HG02759 (cell line): ENCODE data around the gene CDKAL1.
"Not testable (repeated sequence)": the region's sequence is repeated elsewhere in the genome, so short reads cannot be mapped to it uniquely, and the experiment has no call there.

Experiments used
- ATAC-seq: cut with Tn5 transposase; IDR thresholded peaks from one replicate; pipeline ENCODE4 v1.9.1; 2021; ENCODE audit warnings: mild to moderate bottlenecking, moderate library complexity; ENCODE audit not compliant: unreplicated experiment

Gene CDKAL1

GRCh38 chr6:21085643-21086042 lies 551.4 kb downstream of the CDKAL1 start:
- ATAC-seq = no peak

- no peak for ATAC-seq
These were observed 552.9 kb downstream of the CDKAL1 start for GRCh38 chr6:21087188-21087587.

- no peak for ATAC-seq
These were observed 557.2 kb downstream of the CDKAL1 start for GRCh38 chr6:21091411-21091810.

GRCh38 chr6:21092231-21092772 lies 558.0 kb downstream of the CDKAL1 start:
- not testable (repeated sequence) for ATAC-seq

- no peak for ATAC-seq
These were observed 561.2 kb downstream of the CDKAL1 start for GRCh38 chr6:21095462-21095861.

- ATAC-seq = no peak
These were observed 563.9 kb downstream of the CDKAL1 start for GRCh38 chr6:21098134-21098533.

DNA sequence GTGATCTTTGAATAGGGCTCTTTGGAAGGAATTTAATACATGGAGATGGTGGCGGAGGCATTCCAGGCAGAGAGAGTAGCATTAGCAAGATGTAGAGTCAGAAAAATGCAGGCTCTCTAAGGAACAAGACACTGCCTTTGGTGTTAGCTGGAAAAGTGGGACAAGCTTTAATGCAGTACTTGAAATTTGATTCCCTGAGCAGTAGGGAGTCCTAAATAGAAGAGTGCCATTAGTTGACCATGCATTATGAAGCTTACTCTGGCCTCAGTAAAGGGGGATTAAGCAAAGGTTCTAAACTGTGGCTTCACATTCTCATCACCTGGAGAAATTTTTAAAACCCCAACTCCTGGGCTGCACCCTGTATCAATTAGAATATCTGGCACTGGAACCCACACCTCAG lies 564.5 kb downstream of the CDKAL1 start:
- no peak for ATAC-seq

DNA sequence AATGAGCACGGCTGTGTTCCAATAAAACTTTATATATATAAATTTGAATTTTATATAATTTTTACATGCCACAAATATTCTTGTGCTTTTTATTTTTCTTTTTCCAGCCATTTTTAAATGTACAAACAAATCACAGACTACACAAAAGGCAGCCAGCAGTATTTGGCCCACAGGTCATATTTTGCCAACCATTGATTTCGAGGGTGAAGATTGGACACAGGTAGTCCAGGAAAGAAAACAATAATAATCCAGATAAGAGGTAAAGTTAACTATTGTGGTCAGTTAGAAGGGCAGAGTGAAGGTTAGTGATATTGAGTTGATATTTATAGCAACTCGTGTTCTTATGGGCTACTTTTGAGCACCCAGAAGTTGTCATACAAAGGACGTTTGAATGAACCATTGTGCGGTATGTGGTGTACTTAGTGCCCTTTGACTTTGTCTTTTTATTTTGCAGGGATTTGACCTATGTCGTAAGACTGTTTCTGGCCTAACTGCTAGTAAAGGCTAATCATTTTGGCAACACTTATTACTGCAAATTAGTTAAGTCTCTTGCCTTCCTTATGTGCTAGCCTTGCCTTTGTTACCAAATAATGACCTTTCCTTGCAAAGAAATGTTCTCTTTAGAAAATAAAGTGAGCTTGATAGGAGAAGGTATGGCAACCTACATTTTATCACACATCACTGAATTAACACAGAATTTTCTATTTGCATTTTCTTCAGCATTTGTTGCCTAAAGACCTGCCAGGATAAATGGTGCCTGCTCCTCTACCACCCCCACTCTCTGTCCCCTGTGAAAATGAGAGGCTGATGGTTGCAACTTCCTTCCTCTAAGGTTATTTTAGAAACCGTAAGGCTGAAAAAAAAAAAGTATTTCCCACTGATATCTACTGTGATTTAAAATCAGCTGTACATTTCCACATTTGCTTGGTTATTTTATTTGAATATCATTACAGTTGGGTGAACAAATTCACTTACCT lies 565.4 kb downstream of the CDKAL1 start:
- ATAC-seq = no peak

DNA sequence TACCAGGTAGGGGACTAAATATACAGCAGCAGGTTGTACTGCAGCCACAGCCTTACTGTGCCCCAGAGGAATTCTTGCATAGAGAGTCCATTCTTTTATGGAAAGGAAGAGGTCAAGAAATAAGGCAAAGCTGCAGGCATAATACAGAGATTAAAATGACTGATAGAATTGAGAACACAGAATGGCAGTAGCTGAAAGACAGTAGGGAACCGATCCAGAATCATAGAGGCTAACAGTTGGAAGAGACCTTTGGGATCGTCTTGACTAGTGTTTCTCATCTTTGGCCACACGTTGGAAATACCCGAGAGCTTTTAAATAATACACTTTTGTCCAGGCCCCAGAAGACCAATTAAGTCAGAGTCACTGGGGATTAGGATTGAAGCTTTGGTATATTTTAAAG lies 566.7 kb downstream of the CDKAL1 start:
- ATAC-seq = no peak

DNA sequence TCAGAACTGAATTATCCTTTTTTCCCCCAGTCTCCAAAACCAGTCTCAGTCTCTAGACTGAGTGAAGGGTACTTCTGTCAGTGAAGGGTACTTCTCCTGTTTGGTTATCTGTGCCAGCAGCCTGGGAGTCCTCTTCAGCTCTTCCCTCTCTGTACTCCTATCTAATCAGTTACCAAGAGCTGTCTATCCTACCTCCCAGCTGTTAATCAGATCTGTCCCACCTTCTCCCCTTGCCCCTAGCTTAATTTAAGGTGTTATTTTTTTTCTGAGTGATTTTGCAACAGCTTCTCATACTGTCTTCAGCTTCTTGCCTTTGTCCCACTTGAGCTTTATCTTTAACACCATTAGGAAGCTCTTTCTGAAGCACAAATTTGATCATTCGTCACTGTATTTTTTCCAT lies 567.4 kb downstream of the CDKAL1 start:
- ATAC-seq = no peak

DNA sequence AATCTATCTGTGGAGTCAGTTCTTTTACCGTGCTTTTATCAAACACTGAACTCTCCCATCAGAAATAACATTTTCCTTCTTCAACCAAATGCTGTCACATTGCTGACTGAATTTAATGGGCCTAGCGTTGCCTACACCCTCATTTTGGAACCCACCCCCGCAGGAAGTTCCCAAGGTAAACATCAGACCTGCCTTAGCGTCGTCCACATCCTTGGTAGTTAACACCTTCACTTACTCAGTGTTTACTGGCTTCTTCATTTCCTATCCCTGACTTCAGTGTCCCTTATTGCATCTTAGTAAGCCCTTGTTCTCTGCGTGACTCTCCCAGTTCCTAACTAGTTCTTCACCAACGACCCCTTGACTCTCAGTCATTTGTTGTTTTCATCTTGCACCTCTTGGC lies 567.9 kb downstream of the CDKAL1 start:
- no peak for ATAC-seq

DNA sequence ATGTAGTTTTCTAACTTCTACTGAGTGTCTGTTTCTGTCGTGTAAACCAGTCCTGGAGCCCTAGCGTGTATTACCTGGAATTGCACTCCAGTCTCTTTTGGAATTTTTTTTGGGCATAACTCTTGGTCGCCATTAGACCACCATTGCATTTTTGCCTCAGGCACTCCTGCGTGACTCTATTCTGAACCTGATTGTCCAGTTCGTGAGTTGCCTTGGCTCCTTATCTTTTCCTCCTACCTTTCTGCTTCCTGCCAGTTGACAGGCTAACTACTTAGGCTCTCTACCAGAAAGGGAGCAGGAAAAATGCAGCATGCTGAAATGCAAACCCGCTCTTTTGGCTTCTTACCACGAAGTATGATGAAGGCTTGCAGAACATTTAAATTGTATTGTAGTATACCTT lies 568.4 kb downstream of the CDKAL1 start:
- ATAC-seq = no peak

GRCh38 chr6:21103626-21104224 lies 569.5 kb downstream of the CDKAL1 start:
- ATAC-seq = no peak

DNA sequence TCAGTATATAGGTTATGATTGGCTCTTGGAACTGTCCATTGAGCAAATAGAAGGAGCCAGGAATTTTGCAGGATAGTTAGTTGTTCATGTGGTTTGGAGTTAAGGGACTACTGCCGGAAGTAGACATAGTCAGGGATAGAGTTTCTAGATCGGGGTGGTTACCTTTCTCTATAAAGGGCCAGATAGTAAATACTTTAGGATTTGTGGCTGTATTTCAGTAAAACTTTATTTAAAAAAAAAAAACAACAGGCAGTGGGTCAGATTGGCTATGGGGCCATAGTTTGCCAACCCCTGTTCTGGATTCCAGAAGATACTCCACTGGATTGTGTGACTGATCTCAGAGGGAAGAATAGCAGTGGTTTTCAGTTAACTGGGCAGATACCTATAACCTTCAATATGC lies 570.0 kb downstream of the CDKAL1 start:
- ATAC-seq = no peak

GRCh38 chr6:21107796-21108195 lies 573.5 kb downstream of the CDKAL1 start:
- ATAC-seq = no peak

- ATAC-seq = no peak
These were observed 575.3 kb downstream of the CDKAL1 start for GRCh38 chr6:21109391-21110178.

- ATAC-seq = no peak
These were observed 576.4 kb downstream of the CDKAL1 start for GRCh38 chr6:21110684-21111083.

DNA sequence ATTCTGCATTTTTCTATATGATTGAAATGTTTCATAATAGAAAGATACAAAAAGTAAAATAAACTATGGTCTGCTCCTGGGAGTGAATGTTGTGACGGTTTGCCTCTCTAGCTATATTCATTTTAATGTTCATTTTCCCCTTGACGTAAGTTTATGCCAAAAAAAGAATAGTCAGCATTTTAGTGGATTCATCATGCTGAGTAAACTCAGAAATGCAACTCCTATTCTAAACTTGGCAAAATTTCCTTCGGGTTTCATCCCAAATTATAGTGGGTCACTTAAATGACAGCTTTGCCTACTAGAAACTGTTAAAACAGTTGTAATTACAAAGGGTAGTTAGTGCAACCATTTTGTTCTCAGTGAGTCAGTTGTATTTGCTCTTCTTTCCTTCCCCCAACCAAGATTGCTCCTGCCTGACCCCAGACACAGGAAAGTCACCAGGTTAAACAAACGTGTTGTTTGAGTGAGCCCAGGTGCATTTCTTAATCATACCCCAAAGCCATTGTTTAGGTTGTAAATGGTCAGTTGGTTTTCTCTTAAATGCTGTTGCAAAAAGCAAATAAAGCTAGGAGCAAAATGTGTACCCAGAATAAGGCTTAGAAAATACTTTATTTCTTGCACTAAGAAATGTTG lies 577.0 kb downstream of the CDKAL1 start:
- ATAC-seq = no peak

DNA sequence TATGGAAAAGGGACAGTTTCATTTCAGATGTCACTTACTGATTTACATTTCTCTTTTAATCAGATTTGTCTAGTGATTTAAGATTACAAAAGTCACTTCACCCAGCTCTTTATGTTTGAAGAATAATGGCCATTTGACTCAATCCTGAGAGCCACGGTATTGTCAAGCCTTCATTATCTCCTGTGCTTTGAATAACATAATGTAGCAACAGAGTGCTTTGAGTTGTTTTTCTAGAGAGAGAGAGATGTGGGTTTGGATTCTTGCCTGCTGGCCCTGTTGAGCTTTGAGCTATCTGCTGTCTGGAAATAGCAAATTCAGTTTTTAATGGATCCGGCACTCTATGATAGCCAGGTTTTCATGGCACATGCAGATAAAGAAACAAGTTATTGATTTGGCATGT lies 580.9 kb downstream of the CDKAL1 start:
- no peak for ATAC-seq

DNA sequence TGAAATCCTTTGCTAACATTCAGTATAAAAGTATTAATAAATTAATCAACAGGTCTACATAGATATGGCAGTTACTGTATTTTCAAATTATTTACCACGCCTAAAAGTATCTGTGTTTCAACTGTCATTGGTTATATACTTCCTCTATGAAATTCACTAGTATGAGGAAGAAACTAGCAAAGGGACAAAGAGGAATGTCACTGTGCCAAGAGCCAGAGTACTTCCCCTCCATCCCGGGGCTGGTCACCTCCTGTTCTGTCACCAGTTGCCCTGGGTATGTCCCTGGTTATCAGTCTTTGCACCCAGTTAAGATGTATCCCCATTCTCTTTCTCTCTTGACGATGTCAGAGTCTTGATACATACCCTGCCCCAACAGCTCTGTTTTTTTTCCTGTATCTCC lies 582.5 kb downstream of the CDKAL1 start:
- ATAC-seq = no peak
